ENCODE measurements around the gene ELAVL1.

- TF ChIP-seq GATA2 (IDR thresholded peaks at IDR 0.05; ENCODE audit: low read depth, low read length) = no peak
- no peak for TF ChIP-seq GATA3 (IDR thresholded peaks at IDR 0.05; ENCODE audit: low read depth, low read length)
These were observed 21.2 kb downstream of the ELAVL1 start for GRCh38 chr19:7983995-7984837.

Measured in SH-SY5Y (cell line).